K562 (cell line): Measurements from ENCODE around the gene RGS19. TPM values are rescaled to one million over a fixed set of nuclear protein-coding genes. Genes with fewer than 3 reads are reported as not detected.

Source experiments
- ATAC-seq: fragments of 200-7000 bp; cut with Tn5 transposase; 3 replicates; pipeline ENCODE4 v1.9.1; 2020; ENCODE audit warnings: moderate library complexity
- BruUV-seq: library from RNA; stranded (reverse); fragments of 400-500 nt; replicated peaks from 2 replicates; lab custom pipeline; 2021; lab: Mats Ljungman, UMichigan
- CTCF ChIA-PET: fragments of 300-600 bp; formaldehyde crosslinking; extraction: SDS; loops from one replicate; lab custom pipeline; 2021; ENCODE audit warnings: low intra/inter-chr PET ratio; lab: Yijun Ruan, JAX
- POLR2A ChIA-PET: fragments of 300-600, 350-650 bp; sonication (Branson Sonifier 250); formaldehyde crosslinking; extraction: SDS; loops from one replicate; lab custom pipeline; 2021; ENCODE audit warnings: antibody characterized with exemption, inconsistent platforms; lab: Yijun Ruan, JAX
- DNase-seq, 4 experiments: peaks; one replicate each; pipeline versions ENCODE4 v3.0.0 to v3.0.0-alpha.2; 2011 to 2018; ENCODE audit warnings: low spot score in 3 of 4, mixed read lengths in 3 of 4; ENCODE audit errors: extremely low read depth in 1 of 4
- FAIRE-seq: peaks from 2 replicates; lab custom pipeline; 2011; peaks lifted over from hg19 to GRCh38; lab: Jason Lieb, UNC
- H2AFZ ChIP-seq: 2 replicates; pipeline ENCODE4 v1.6.0; 2011; ENCODE audit warnings: low read depth, low read length, control low read depth, inconsistent platforms
- H3K27ac ChIP-seq: fragments of 200-600 bp; 3 replicates; pipeline ENCODE4 v1.8.0; 2011; ENCODE audit warnings: low read depth, mild to moderate bottlenecking, control low read depth, inconsistent platforms, low read length, moderate library complexity, mixed read lengths; ENCODE audit errors: extremely low read depth
- H3K27me3 ChIP-seq, 2 experiments: fragments of 300-600 bp in 1 of 2; 2 replicates in 1 of 2; 3 replicates in 1 of 2; pipeline versions ENCODE4 v1.6.0 to v1.8.0; 2011; ENCODE audit warnings: inconsistent platforms in 2 of 2, low read length in 2 of 2, mild to moderate bottlenecking in 1 of 2, mixed read lengths in 1 of 2, moderate library complexity in 1 of 2; ENCODE audit not compliant: control insufficient read depth in 2 of 2, insufficient read depth in 2 of 2
- H3K36me3 ChIP-seq: fragments of 300-600 bp; 3 replicates; pipeline ENCODE4 v1.8.0; 2011; ENCODE audit warnings: mild to moderate bottlenecking, low read length, inconsistent platforms; ENCODE audit not compliant: control insufficient read depth, insufficient read depth
- H3K4me1 ChIP-seq, 2 experiments: fragments of 200-600 bp in 1 of 2; replicated peaks in 1 of 2; 2 replicates in 1 of 2; 3 replicates in 1 of 2; pipeline versions ENCODE4 v1.5.1 to v1.8.0; 2011; ENCODE audit warnings: inconsistent platforms in 2 of 2, low read length in 2 of 2, mild to moderate bottlenecking in 1 of 2, mixed read lengths in 1 of 2, moderate library complexity in 1 of 2; ENCODE audit not compliant: control insufficient read depth in 2 of 2, insufficient read depth in 2 of 2
- H3K4me2 ChIP-seq: 2 replicates; pipeline ENCODE4 v1.6.1; 2011; ENCODE audit warnings: low read length, control low read depth, inconsistent platforms, mixed read lengths; ENCODE audit not compliant: insufficient read depth
- H3K4me3 ChIP-seq: fragments of 200-600 bp; sonication (generic), shearing (Covaris generic); 2 replicates; pipeline ENCODE4 v1.5.1; 2016; ENCODE audit warnings: control low read depth, inconsistent platforms
- H3K79me2 ChIP-seq: fragments of 200-600 bp; 3 replicates; pipeline ENCODE4 v1.8.0; 2011; ENCODE audit warnings: low read length, inconsistent platforms; ENCODE audit not compliant: control insufficient read depth, insufficient read depth
- H3K9ac ChIP-seq, 2 experiments: 2 replicates each; pipeline versions ENCODE4 v1.6.0 to v1.6.1; 2011; ENCODE audit warnings: low read depth in 2 of 2, low read length in 2 of 2, control low read depth in 1 of 2, inconsistent platforms in 1 of 2, mild to moderate bottlenecking in 1 of 2, mixed read lengths in 1 of 2; ENCODE audit not compliant: insufficient read depth in 1 of 2
- H3K9me1 ChIP-seq: one replicate; pipeline ENCODE4 v1.6.0; 2011; ENCODE audit warnings: inconsistent platforms, mild to moderate bottlenecking, low read length, moderate library complexity; ENCODE audit not compliant: control insufficient read depth, insufficient read depth
- H3K9me3 ChIP-seq: replicated peaks from 2 replicates; pipeline ENCODE4 v1.5.1; 2011; ENCODE audit warnings: low read depth, low read length, inconsistent platforms; ENCODE audit not compliant: control insufficient read depth, insufficient read depth
- H4K20me1 ChIP-seq: replicated peaks from 2 replicates; pipeline ENCODE4 v1.6.1; 2011; ENCODE audit warnings: low read length, inconsistent platforms, mixed read lengths; ENCODE audit not compliant: control insufficient read depth, insufficient read depth
- BHLHE40 ChIP-seq: IDR thresholded peaks from 2 replicates; pipeline ENCODE4 v1.6.1; 2011; ENCODE audit warnings: low read length, improper control_type of control experiment
- ETV6 ChIP-seq, 3 experiments: fragments of 150-350 bp in 1 of 3; sonication (generic) in 1 of 3; formaldehyde crosslinking in 1 of 3; IDR thresholded peaks; 2 replicates each; pipeline versions ENCODE4 v1.6.1 to v1.8.0; 2014 to 2022; ENCODE audit warnings: borderline replicate concordance in 2 of 3, low read depth in 2 of 3, antibody characterized with exemption in 1 of 3, low read length in 1 of 3, mild to moderate bottlenecking in 1 of 3, missing genetic modification reagents in 1 of 3
- WGBS: fragments of 100-300 bp; shearing (Covaris generic); methylation state at CpG from one replicate; pipeline ENCODE4 v1.1.6; 2016; ENCODE audit warnings: low coverage, mixed read lengths; ENCODE audit not compliant: insufficient coverage; ENCODE audit errors: missing lambda C conversion rate; 5-methylcytosine and 5-hydroxymethylcytosine counted together
- in situ Hi-C: fragments of 300-500 bp; cut with MboI; formaldehyde crosslinking; loops from 4 replicates; pipeline ENCODE4 v1.15.0; 2018; ENCODE audit warnings: inconsistent platforms, mixed read lengths
- intact Hi-C: fragments of 100-400 bp; cut with micrococcal nuclease; formaldehyde crosslinking; loops from 2 replicates; pipeline ENCODE4 v1.14.2; 2022
- polyA plus RNA-seq, 8 experiments: library from polyadenylated mRNA; depleted of rRNA in 4 of 8; stranded (reverse) in 5 of 8; unstranded in 3 of 8; fragments of >200 nt; fragmentation: Nextera tagmentation in 2 of 8; fragmentation: Illumina TruSeq in 1 of 8; extraction: Ambion mirVana in 2 of 8; extraction: Trizol in 1 of 8; gene quantifications; 2 replicates each; pipeline versions ENCODE4 v1.2.1 to v1.2.3, GENCODE V29; 2011 to 2014; ENCODE audit warnings: inconsistent platforms in 1 of 8, missing spikeins in 1 of 8
- total RNA-seq, 7 experiments: library from RNA; depleted of rRNA in 6 of 7; stranded (reverse); fragments of >200 nt in 6 of 7; fragmentation: Illumina TruSeq in 2 of 7; extraction: Trizol in 2 of 7; gene quantifications; 2 replicates each; pipeline versions ENCODE4 v1.2.1 to v1.2.3, GENCODE V29; 2011 to 2021; ENCODE audit warnings: low replicate concordance in 1 of 7
- TF ChIP-seq, protein P1 (sequence below): sonication (generic); formaldehyde crosslinking; IDR thresholded peaks from 2 replicates; pipeline ENCODE4 v1.9.0; 2022; ENCODE audit warnings: mild to moderate bottlenecking, missing genetic modification reagents

Gene RGS19
- total and polyA plus RNA-seq, 9 of the 15 experiments (the other 6 are each of a cell fraction or from before 2014, with no cell fraction given): 0.41 to 23.7 (median 14.6) TPM

DNA sequence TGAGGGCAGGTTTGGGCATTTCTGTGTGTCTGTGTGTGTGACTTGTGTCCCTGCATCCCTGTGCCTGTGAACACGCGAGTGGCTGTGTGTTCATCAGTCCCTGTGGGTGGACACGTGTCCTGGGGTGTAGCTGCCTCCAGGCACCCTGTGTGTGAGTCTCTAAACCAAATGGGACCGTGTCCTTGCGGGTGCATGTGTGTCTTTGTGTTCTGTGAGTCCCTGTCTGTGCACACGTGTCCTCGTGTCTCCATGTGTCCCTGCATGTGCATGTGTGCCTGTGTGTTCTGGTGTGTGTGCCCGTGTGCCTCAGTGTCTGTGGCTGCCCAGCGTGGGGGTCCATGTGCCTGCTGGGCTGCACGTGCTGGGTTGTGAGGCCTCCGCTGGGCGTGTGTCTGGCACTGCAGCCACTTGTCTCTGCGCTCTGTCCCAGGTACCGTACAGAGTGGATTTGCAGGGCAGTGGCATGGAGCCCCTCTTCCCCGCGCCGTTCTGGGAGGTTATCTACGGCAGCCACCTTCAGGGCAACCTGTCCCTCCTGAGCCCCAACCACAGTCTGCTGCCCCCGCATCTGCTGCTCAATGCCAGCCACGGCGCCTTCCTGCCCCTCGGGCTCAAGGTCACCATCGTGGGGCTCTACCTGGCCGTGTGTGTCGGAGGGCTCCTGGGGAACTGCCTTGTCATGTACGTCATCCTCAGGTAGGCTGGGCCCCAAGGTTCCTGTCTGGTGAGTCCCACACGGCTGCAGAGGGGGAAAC lies 13.1 kb upstream of the RGS19 start:
- no peaks in the 10 kb centered on the region for H3K36me3 ChIP-seq
- no peak for FAIRE-seq
- H3K27ac ChIP-seq: no peak overlapping the region
- H4K20me1 ChIP-seq: peaks cover 9% of the 10 kb centered on the region; the same call in 1 of the 2 replicates
- H3K9me1 ChIP-seq: no peaks in the 10 kb centered on the region
- no peak for DNase-seq
- H3K4me3 ChIP-seq: no peak overlapping the region
- ChIA-PET CTCF (no interaction called here), POLR2A (no interaction called here)
- intact Hi-C loops (no loop called here), in situ Hi-C loops (no loop called here)
- H3K27me3 ChIP-seq: 0 out of 5 replicates have a peak, but pooled peaks cover 0 to 8% of the 10 kb centered on the region in 2 experiments
- no peak overlapping the region for H2AFZ ChIP-seq
- no peak overlapping the region for H3K4me2 ChIP-seq
- peaks cover 0 to 26% of the 10 kb centered on the region in 2 experiments; a peak in 2 of 5 replicates for H3K4me1 ChIP-seq
- H3K9me3 ChIP-seq: peaks cover 2% of the 10 kb centered on the region; the same call in 1 of the 2 replicates
- no peaks in the 10 kb centered on the region for H3K79me2 ChIP-seq
- WGBS: 1% methylated on average over 26 of the region's 27 CpGs
- peak overlapping the region in 1 of 2 experiments; percentile 32; a peak in 1 of 4 replicates for H3K9ac ChIP-seq
- BruUV-seq: no TSS peak
- ATAC-seq: peak; percentile 15; the same call in 1 of the 3 replicates
- TF ChIP-seq BHLHE40 (0 out of 2 replicates have a peak, but pooled peaks have one; percentile 11), ETV6 (IDR thresholded peaks at IDR 0.05; ENCODE audit: borderline replicate concordance in 1 of 2, low read depth in 2 of 2, low read length in 1 of 2) (no peak), ETV6 (CRISPR knock-in tag; IDR thresholded peaks at IDR 0.05; ENCODE audit: borderline replicate concordance) (no peak)
- TF ChIP-seq, protein P1, sequence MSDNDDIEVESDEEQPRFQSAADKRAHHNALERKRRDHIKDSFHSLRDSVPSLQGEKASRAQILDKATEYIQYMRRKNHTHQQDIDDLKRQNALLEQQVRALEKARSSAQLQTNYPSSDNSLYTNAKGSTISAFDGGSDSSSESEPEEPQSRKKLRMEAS (CRISPR knock-in tag): peak; percentile 61
